NCI-H524 treated with DMSO at 0.1 percent for 48 hours (cell line): ENCODE data around the gene IFITM2.

ENCODE experiments used
- DNase-seq: peaks from one replicate; lab custom pipeline; 2025; lab: John Stamatoyannopoulos, UW

Gene IFITM2

GRCh38 chr11:293271-293851 lies 14.3 kb upstream of the IFITM2 start:
- no peak for DNase-seq

GRCh38 chr11:293852-294661 lies 13.6 kb upstream of the IFITM2 start:
- no peak for DNase-seq

- DNase-seq, result no peak
Measured at GRCh38 chr11:294780-295179, 12.8 kb upstream of the IFITM2 start.

GRCh38 chr11:295351-296170 lies 12.1 kb upstream of the IFITM2 start:
- no peak for DNase-seq

- no peak for DNase-seq
Measured at GRCh38 chr11:296171-297050, 11.2 kb upstream of the IFITM2 start.

GRCh38 chr11:297051-297585 lies 10.5 kb upstream of the IFITM2 start:
- DNase-seq, result no peak

GRCh38 chr11:297586-298405 lies 9.8 kb upstream of the IFITM2 start:
- DNase-seq, result no peak

GRCh38 chr11:298406-299065 lies 9.1 kb upstream of the IFITM2 start:
- DNase-seq, result no peak

- DNase-seq, result no peak
Measured at GRCh38 chr11:299081-299891, 8.3 kb upstream of the IFITM2 start, which contains the start of gene IFITM5. Gene IFITM5, minus strand, starts transcription at chr11:299526. Its CDS starts 36 bp downstream, at chr11:299490.

GRCh38 chr11:299951-300735 lies 7.5 kb upstream of the IFITM2 start:
- no peak for DNase-seq

- DNase-seq, result no peak
Measured at GRCh38 chr11:303363-303762, 4.3 kb upstream of the IFITM2 start.

GRCh38 chr11:304061-304506 lies 3.5 kb upstream of the IFITM2 start:
- no peak for DNase-seq

- no peak for DNase-seq
Measured at GRCh38 chr11:304915-305843, 2.4 kb upstream of the IFITM2 start.

GRCh38 chr11:305844-306211 lies 1.8 kb upstream of the IFITM2 start:
- DNase-seq, result no peak

GRCh38 chr11:306645-307371 lies 808 bp upstream of the IFITM2 start:
- no peak for DNase-seq
